Heart left ventricle (tissue), 16 donors: Measurements from ENCODE around the gene MME. TPM values are rescaled to one million over a fixed set of nuclear protein-coding genes. Genes with fewer than 3 reads are reported as not detected.

ENCODE experiments used
- ATAC-seq, 4 donors: fragments of 200-7000 bp; cut with Tn5 transposase; one replicate each; pipeline ENCODE4 v1.9.1; 2020 to 2022; ENCODE audit warnings: moderate library complexity in 4 of 4, mild to moderate bottlenecking in 3 of 4, moderate number of reproducible peaks in 1 of 4
- DNase-seq, 5 donors: peaks; one replicate each; pipeline ENCODE4 v3.0.0-alpha.2; 2020
- H3K27ac ChIP-seq, 12 donors: fragments of 200-600 bp; sonication (generic) in 4 of 12; one replicate each; pipeline versions ENCODE4 v1.5.0 to v1.8.0; 2016 to 2022; ENCODE audit warnings: mild to moderate bottlenecking in 2 of 12
- H3K27me3 ChIP-seq, 9 donors: fragments of 200-600 bp; sonication (generic) in 2 of 9; one replicate each; pipeline versions ENCODE4 v1.5.1 to v1.8.0; 2016 to 2022; ENCODE audit warnings: mild to moderate bottlenecking in 3 of 9
- H3K36me3 ChIP-seq, 9 donors: fragments of 200-600 bp; sonication (generic) in 2 of 9; one replicate each; pipeline versions ENCODE4 v1.5.0 to v1.8.0; 2018 to 2022; ENCODE audit warnings: mild to moderate bottlenecking in 2 of 9
- H3K4me1 ChIP-seq, 12 donors: fragments of 200-600 bp; sonication (generic) in 4 of 12; one replicate each; pipeline versions ENCODE4 v1.5.0 to v1.8.0; 2016 to 2022; ENCODE audit warnings: mild to moderate bottlenecking in 3 of 12
- H3K4me3 ChIP-seq, 12 donors: fragments of 200-600 bp; sonication (generic) in 4 of 12; one replicate each; pipeline versions ENCODE4 v1.5.0 to v1.8.0; 2017 to 2022; ENCODE audit warnings: mild to moderate bottlenecking in 9 of 12, moderate library complexity in 4 of 12
- H3K9me3 ChIP-seq, 12 donors: fragments of 200-600 bp; sonication (generic) in 4 of 12; one replicate each; pipeline versions ENCODE4 v1.5.0 to v1.8.0; 2016 to 2022; ENCODE audit warnings: mild to moderate bottlenecking in 1 of 12
- POLR2A ChIP-seq, 2 donors: fragments of 450-650 bp; IDR thresholded peaks; one replicate each; pipeline ENCODE4 v1.6.1; 2017; ENCODE audit warnings: antibody characterized with exemption in 2 of 2, mild to moderate bottlenecking in 2 of 2, moderate library complexity in 2 of 2
- WGBS, 4 donors: extraction: QIAGEN DNeasy Blood & Tissue Kit in 2 of 4; methylation state at CpG; one replicate each; pipeline versions ENCODE4 v1.1.5 to v1.1.7; 2013 to 2018; 5-methylcytosine and 5-hydroxymethylcytosine counted together
- intact Hi-C, 10 donors: fragments of 100-400 bp; cut with DNase I; formaldehyde crosslinking; loops; one replicate each; pipeline versions ENCODE4 v1.11.1 to v1.14.2; 2022
- polyA plus RNA-seq, 2 donors: library from polyadenylated mRNA; stranded (reverse); fragments of 200-250 nt; gene quantifications; one replicate each; pipeline ENCODE4 v1.2.3, GENCODE V29; 2013
- total RNA-seq, 9 donors: library from RNA; depleted of rRNA in 2 of 9; stranded (reverse); fragments of >200 nt in 2 of 9; fragmentation: NEBNext Ultra II Directional in 3 of 9; extraction: Animal tissue kit (Norgen Biotek cat#: 25700) in 3 of 9; gene quantifications; one replicate each; pipeline versions ENCODE4 v1.1.0 to v1.2.4, GENCODE V29; 2016 to 2023
- TF ChIP-seq, protein P1 (sequence below), 12 donors: fragments of 200-600 bp; sonication (generic) in 4 of 12; IDR thresholded peaks; one replicate each; pipeline versions ENCODE4 v1.5.0 to v1.8.0; 2018 to 2022; ENCODE audit warnings: antibody characterized with exemption in 12 of 12, mild to moderate bottlenecking in 5 of 12
- donor health status: ischemic (EF 13 %, LVEDD 7.1; RV severe dilation, severe dysfunction).
- donor health status: healthy with polysubstance abuse.
- donor health status: DM: no; HTN: yes; CAD: no.
- donor health status: DM: no; HTN: no; CAD: no.
- donor health status: ischemic (EF 25% LVEDD 6.9; RV normal size, moderate dysfunction).
- donor health status: ischemic (EF 25% LVEDD 5.7; RV mildly dilated, moderate dysfunction).
- donor health status: healthy.
- donor health status: DM: yes; HTN: yes; CAD: no.
- donor health status: ischemic (EF 35%, LVEDD 5.7; RV mildly dilated, moderate dysfunction).
- donor health status: nonischemic (EF 11% LVEDD 7.7; RV severe dilation, severe dysfunction).
- donor health status: DM: yes; HTN: yes; CAD: no.
- donor health status: PGD.
- donor health status: ischemic (EF 29% LVEDD 5.4; RV normal size, mild dysfunction).
- donor health status: nonischemic (EF 23%, LVEDD 6.1; RV moderate dilation, normal function).

Gene MME
- total and polyA plus RNA-seq, 11 donors, result 0.84 to 18.5 (median 5.3) TPM

DNA sequence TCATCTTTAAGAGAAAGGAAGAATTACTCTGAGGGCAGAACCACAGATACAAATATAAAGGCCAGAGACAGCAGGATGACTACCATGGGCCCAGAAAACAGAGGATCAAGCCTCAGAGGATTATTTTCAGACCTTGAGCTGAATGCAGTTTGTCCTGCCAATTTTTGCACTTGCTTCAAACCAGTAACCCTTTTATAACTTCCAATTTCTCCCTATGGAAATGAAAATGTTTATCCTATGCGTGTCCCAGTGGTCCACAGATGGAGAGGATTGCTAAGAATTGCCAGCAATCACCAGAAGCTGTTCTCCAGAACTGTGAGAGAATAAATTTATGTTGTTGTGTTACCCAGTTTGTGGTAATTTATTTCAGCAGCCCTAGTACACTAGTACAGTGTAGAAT, 26.4 kb upstream of the MME start:
- Histone ChIP-seq H3K27me3 (no peaks in the 10 kb centered on the region), H3K9me3 (peaks cover 0 to 33% (median 2%) of the 10 kb centered on the region in 12 donors), H3K4me1 (no peaks in the 10 kb centered on the region), H3K27ac (no peak overlapping the region), H3K36me3 (no peaks in the 10 kb centered on the region), H3K4me3 (no peak overlapping the region)
- intact Hi-C loops, result no loop called here
- TF ChIP-seq, protein P1, sequence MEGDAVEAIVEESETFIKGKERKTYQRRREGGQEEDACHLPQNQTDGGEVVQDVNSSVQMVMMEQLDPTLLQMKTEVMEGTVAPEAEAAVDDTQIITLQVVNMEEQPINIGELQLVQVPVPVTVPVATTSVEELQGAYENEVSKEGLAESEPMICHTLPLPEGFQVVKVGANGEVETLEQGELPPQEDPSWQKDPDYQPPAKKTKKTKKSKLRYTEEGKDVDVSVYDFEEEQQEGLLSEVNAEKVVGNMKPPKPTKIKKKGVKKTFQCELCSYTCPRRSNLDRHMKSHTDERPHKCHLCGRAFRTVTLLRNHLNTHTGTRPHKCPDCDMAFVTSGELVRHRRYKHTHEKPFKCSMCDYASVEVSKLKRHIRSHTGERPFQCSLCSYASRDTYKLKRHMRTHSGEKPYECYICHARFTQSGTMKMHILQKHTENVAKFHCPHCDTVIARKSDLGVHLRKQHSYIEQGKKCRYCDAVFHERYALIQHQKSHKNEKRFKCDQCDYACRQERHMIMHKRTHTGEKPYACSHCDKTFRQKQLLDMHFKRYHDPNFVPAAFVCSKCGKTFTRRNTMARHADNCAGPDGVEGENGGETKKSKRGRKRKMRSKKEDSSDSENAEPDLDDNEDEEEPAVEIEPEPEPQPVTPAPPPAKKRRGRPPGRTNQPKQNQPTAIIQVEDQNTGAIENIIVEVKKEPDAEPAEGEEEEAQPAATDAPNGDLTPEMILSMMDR (IDR thresholded peaks at IDR 0.05), result no peak
- no peak for TF ChIP-seq POLR2A (IDR thresholded peaks at IDR 0.05)
- no peak for ATAC-seq
- DNase-seq, result no peak
- 43 to 60% (median 46%) methylated on average over 1 of the region's 1 CpG for WGBS, 4 donors

DNA sequence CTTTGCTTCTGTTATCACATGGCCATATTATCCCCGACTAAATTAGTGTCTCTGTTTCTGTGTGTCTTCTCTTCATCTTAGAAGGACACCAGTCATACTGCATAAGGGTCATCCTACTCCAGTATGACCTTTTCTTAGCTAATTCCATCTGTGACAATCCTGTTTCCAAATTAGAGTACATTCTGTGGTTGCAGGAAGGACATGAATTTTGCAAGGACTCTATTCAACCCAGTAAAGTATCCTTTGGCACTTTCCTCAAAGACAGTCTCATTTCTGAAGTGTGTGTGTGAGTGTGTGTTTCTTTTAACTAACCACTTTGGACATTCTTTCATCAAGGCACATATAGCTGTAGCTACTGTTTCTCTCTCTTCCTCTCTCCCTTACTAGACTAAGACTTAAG, 15.2 kb upstream of the MME start:
- Histone ChIP-seq H3K9me3 (no peaks in the 10 kb centered on the region), H3K4me1 (no peaks in the 10 kb centered on the region), H3K27me3 (no peaks in the 10 kb centered on the region), H3K27ac (no peak overlapping the region), H3K36me3 (no peaks in the 10 kb centered on the region), H3K4me3 (no peak overlapping the region)
- no peak for TF ChIP-seq POLR2A (IDR thresholded peaks at IDR 0.05)
- TF ChIP-seq, protein P1 (IDR thresholded peaks at IDR 0.05), result no peak
- WGBS, 4 donors, result 51 to 73% (median 62%) methylated on average over 1 of the region's 1 CpG
- ATAC-seq, result no peak
- intact Hi-C loops, result no loop called here
- DNase-seq, result no peak

DNA sequence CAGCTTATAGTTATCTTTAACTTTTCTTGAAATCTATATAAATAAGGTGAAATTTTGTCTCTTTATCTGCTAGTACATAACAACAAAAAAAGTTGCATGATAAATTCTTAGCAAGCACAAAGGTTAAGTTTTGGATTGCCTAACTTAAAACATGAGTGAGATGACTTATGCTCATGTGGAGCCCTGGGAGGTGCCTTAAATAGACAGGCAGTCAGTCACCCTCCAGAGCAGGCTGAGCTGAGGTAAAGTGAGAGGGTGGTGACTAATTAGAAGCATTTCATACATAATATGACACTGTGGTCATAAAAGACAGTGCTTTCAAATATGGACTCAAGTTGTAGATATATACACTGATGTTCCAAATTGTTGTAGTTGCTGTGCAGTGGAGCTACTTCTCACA, 14.6 kb upstream of the MME start:
- intact Hi-C loops, result no loop called here
- no peaks in the 10 kb centered on the region for H3K27me3 ChIP-seq
- H3K27ac ChIP-seq, result no peak overlapping the region
- ATAC-seq (no peak), DNase-seq (no peak)
- no peaks in the 10 kb centered on the region for H3K36me3 ChIP-seq
- H3K9me3 ChIP-seq, result no peaks in the 10 kb centered on the region
- TF ChIP-seq POLR2A (IDR thresholded peaks at IDR 0.05), result no peak
- TF ChIP-seq, protein P1 (IDR thresholded peaks at IDR 0.05), result no peak
- H3K4me1 ChIP-seq, result no peaks in the 10 kb centered on the region
- no peak overlapping the region for H3K4me3 ChIP-seq

DNA sequence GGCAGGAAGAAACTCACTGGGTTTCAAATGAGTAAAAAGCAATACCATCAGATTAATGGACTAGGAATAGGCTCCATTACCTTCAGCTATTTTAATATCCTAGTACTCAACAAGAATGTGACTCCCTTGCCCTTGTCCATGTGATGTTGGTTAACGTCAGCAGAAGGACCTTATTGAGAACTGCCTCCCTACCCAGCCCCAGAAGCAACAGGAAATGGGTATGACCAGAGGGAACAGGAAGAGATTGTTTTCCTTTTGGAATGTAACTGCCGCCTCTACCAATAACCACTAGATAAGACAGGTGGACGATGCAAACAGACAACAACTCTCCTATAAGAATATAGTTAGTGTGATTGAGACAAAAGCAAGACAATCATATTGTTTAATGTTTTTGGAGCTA, 10.4 kb upstream of the MME start:
- no peak for TF ChIP-seq POLR2A (IDR thresholded peaks at IDR 0.05)
- TF ChIP-seq, protein P1 (IDR thresholded peaks at IDR 0.05), result no peak
- intact Hi-C loops, result no loop called here
- H3K9me3 ChIP-seq, result peaks cover 0 to 5% (median 0%) of the 10 kb centered on the region in 12 donors
- H3K27me3 ChIP-seq, result no peaks in the 10 kb centered on the region
- no peak for ATAC-seq
- no peaks in the 10 kb centered on the region for H3K4me1 ChIP-seq
- H3K4me3 ChIP-seq, result no peak overlapping the region
- WGBS, 4 donors, result 46 to 55% (median 50%) methylated on average over 3 of the region's 3 CpGs
- no peak overlapping the region for H3K27ac ChIP-seq
- H3K36me3 ChIP-seq, result no peaks in the 10 kb centered on the region
- no peak for DNase-seq
